Bronchial epithelial cell (primary cell): ENCODE results near the gene PRR5L. TPM values are rescaled to one million over a fixed set of nuclear protein-coding genes. Genes with fewer than 3 reads are reported as not detected.

Experiments
- DNase-seq: peaks from one replicate; pipeline ENCODE4 v3.0.0-alpha.2; 2010; ENCODE audit warnings: low read depth
- FAIRE-seq: peaks from 2 replicates; lab custom pipeline; 2011; peaks lifted over from hg19 to GRCh38; lab: Jason Lieb, UNC
- H3K27me3 ChIP-seq: 2 replicates; pipeline ENCODE4 v1.5.1; 2011; ENCODE audit warnings: low read length; ENCODE audit not compliant: control insufficient read depth, insufficient read depth
- H3K36me3 ChIP-seq: 2 replicates; pipeline ENCODE4 v1.5.1; 2011; ENCODE audit warnings: low read length; ENCODE audit not compliant: control insufficient read depth, insufficient read depth
- H3K4me3 ChIP-seq: 2 replicates; pipeline ENCODE4 v1.5.1; 2011; ENCODE audit warnings: mild to moderate bottlenecking, low read depth, low read length, control low read depth
- CTCF ChIP-seq: IDR thresholded peaks from 2 replicates; pipeline ENCODE4 v1.5.1; 2011; ENCODE audit warnings: mild to moderate bottlenecking, moderate library complexity, low read length, control low read depth, inconsistent platforms; ENCODE audit not compliant: insufficient read depth, severe bottlenecking
- total RNA-seq: library from RNA; depleted of rRNA; stranded (reverse); fragments of >200 nt; gene quantifications from 2 replicates; pipeline ENCODE4 v1.2.1, GENCODE V29; 2014

PRR5L gene
- total RNA-seq, 1 donor from 2014 or later: 10.0 TPM

GRCh38 chr11:36460220-36460619, 164.1 kb downstream of the PRR5L start:
- H3K36me3 ChIP-seq: no peaks in the 10 kb centered on the region
- FAIRE-seq: no peak

DNA sequence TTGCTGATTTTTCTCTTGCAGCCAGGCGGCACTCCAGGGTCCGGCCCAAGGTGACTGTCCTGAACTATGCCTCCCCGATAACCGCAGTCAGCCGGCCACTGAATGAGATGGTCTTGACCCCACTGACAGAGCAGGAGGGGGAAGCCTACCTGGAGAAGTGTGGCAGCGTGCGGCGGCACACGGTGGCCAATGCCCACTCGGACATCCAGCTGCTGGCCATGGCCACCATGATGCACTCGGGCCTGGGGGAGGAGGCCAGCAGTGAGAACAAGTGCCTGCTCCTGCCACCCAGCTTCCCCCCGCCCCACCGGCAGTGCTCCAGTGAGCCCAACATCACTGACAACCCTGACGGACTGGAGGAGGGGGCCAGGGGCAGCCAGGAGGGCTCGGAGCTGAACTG, 166.2 kb downstream of the PRR5L start:
- TF ChIP-seq CTCF: no peak
- Histone ChIP-seq H3K36me3 (no peaks in the 10 kb centered on the region), H3K27me3 (no peaks in the 10 kb centered on the region), H3K4me3 (no peak overlapping the region)
- no peak for FAIRE-seq
- no peak for DNase-seq

More at GRCh38 chr11:36460220-36460619, 164.1 kb downstream of the PRR5L start:
- TF ChIP-seq CTCF: no peak
- Histone ChIP-seq H3K27me3 (no peaks in the 10 kb centered on the region), H3K4me3 (no peak overlapping the region)
- no peak for DNase-seq

GRCh38 chr11:36463781-36464180, 167.7 kb downstream of the PRR5L start:
- Histone ChIP-seq H3K36me3 (no peaks in the 10 kb centered on the region), H3K27me3 (no peaks in the 10 kb centered on the region), H3K4me3 (no peak overlapping the region)
- DNase-seq (no peak), FAIRE-seq (no peak)
- TF ChIP-seq CTCF: no peak

GRCh38 chr11:36464720-36465119, 168.6 kb downstream of the PRR5L start:
- DNase-seq (no peak), FAIRE-seq (no peak)
- Histone ChIP-seq H3K27me3 (no peaks in the 10 kb centered on the region), H3K36me3 (no peaks in the 10 kb centered on the region), H3K4me3 (no peak overlapping the region)
- TF ChIP-seq CTCF: no peak

DNA sequence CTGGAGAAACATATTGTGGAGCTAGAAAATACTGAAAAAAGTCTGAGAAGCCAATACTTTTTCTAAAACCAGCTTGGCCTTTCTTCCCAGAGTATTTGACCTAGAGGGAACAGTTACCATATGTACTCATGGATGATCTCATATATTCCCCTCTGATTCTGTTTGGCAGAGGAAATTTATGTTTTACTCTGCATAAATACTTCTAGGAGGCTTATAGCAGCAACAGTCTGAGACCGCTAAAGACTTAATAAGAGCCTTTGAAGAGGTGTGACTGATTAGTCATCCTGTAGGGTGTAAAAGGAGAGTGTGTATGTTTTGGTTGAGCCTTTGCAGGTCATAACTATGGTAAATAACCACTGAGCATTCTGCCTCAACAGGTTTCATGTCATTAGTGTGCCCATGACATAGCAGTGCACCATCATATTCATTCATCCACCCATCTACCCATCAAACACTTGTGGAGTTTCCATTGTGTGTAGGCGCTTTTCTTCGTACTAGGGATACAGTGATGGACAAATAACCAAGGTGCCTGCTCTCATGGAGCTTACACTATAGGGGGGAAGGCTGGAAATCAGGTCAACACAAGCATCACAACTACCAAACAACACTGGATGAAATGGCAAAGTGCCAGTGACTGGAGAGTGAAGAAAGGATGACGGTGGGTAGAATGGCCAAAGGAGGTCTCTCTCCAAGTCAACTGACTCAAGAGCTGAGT, 169.5 kb downstream of the PRR5L start:
- FAIRE-seq: peak; percentile 50
- no peaks in the 10 kb centered on the region for H3K36me3 ChIP-seq
- DNase-seq: peak; percentile 82

More for the DNA sequence above, 169.5 kb downstream of the PRR5L start:
- no peak for TF ChIP-seq CTCF
- no peaks in the 10 kb centered on the region for H3K27me3 ChIP-seq
- no peak overlapping the region for H3K4me3 ChIP-seq
